Measurements from ENCODE around the gene GPR78. TPM values are rescaled to one million over a fixed set of nuclear protein-coding genes. Genes with fewer than 3 reads are reported as not detected.
A peak's percentile ranks its signal among the peaks of the same experiment; 100 is the strongest.

GPR78 gene
- total and polyA plus RNA-seq, 2 of the 8 experiments (the other 6 are each of a cell fraction or from before 2014, with no cell fraction given), result 1.0 to 3.0 TPM

GRCh38 chr4:8588196-8588470 lies 7.9 kb downstream of the GPR78 start:
- 100% methylated on average over 2 of the region's 2 CpGs; no CpG with 5 or more reads in 1 of the 2 experiments for WGBS, 2 experiments (ENCODE audit: extremely low coverage in 1 of 2, insufficient coverage in 1 of 2, insufficient read length in 1 of 2, insufficient replicate concordance in 2 of 2, low coverage in 1 of 2, low lambda C conversion rate in 2 of 2, missing lambda C conversion rate in 1 of 2)
- Histone ChIP-seq H4K20me1 (replicated peaks in 1 of 2; ENCODE audit: control insufficient read depth in 1 of 2, insufficient read depth in 2 of 2, low read length in 2 of 2) (no peaks in the 10 kb centered on the region), H2BK15ac (ENCODE audit: low read length) (no peak overlapping the region), H2BK12ac (ENCODE audit: low read depth, low read length) (no peak overlapping the region), H3K4me2 (ENCODE audit: insufficient read depth in 1 of 2, low read depth in 2 of 2, low read length in 2 of 2) (no peak overlapping the region), H3K14ac (ENCODE audit: insufficient read length) (no peak overlapping the region), H3K79me1 (ENCODE audit: low read depth, low read length) (no peaks in the 10 kb centered on the region; the same call in 1 of the 2 replicates), H3K36me3 (ENCODE audit: control insufficient read depth in 2 of 4, insufficient read depth in 4 of 4, low read length in 3 of 4) (no peaks in the 10 kb centered on the region), H3K56ac (replicated peaks; ENCODE audit: insufficient read length, low read depth, low read length) (no peak overlapping the region), H2BK120ac (replicated peaks; ENCODE audit: low read depth, low read length) (no peak overlapping the region), H3K9ac (replicated peaks in 1 of 4; ENCODE audit: extremely low read depth in 1 of 4, low read depth in 3 of 4, low read length in 3 of 4) (no peak overlapping the region), H4K5ac (ENCODE audit: insufficient read length, low read depth, low read length) (no peak overlapping the region), H2BK20ac (ENCODE audit: low read length) (no peak overlapping the region), H2AK5ac (ENCODE audit: low read depth, low read length) (peak overlapping the region; percentile 53; the same call in 1 of the 2 replicates), H3K18ac (ENCODE audit: extremely low read depth, low read length) (no peak overlapping the region), H2AFZ (ENCODE audit: low read length) (no peak overlapping the region), H3K79me2 (ENCODE audit: control insufficient read depth in 1 of 2, insufficient read depth in 2 of 2, low read length in 2 of 2) (no peaks in the 10 kb centered on the region; a peak in 1 of 4 replicates), H3K9me3 (ENCODE audit: insufficient read depth in 2 of 2, low read depth in 1 of 2, low read length in 1 of 2) (no peaks in the 10 kb centered on the region), H4K91ac (replicated peaks; ENCODE audit: insufficient read length, low read length) (no peak overlapping the region), H3K27me3 (replicated peaks in 1 of 4; ENCODE audit: control insufficient read depth in 3 of 4, extremely low read depth in 1 of 4, insufficient read depth in 3 of 4, low read length in 3 of 4) (peaks cover 0 to 2% (median 0%) of the 10 kb centered on the region in 4 experiments; a peak in 1 of 7 replicates), H3K27ac (ENCODE audit: low read depth, low read length) (no peak overlapping the region), H3K4me3 (ENCODE audit: extremely low read depth in 1 of 4, insufficient read depth in 2 of 4, low read depth in 3 of 4, low read length in 4 of 4) (no peak overlapping the region), H3K23me2 (ENCODE audit: low read depth, low read length) (peaks cover 7% of the 10 kb centered on the region; the same call in 1 of the 2 replicates), H3K4me1 (replicated peaks in 1 of 4; ENCODE audit: control insufficient read depth in 3 of 4, insufficient read depth in 4 of 4, low read length in 3 of 4) (peaks cover 0 to 22% (median 15%) of the 10 kb centered on the region in 4 experiments; a peak in 6 of 7 replicates), H2BK5ac (ENCODE audit: low read depth, low read length) (no peak overlapping the region), H3K4ac (replicated peaks; ENCODE audit: insufficient read length, low read depth, low read length) (no peak overlapping the region), H3K23ac (ENCODE audit: insufficient read length) (no peak overlapping the region), H4K8ac (ENCODE audit: extremely low read depth, insufficient read depth, low read length) (no peak overlapping the region)
- ChIA-PET CTCF (ENCODE audit: partially characterized antibody) (interaction anchor here (1.2 to 8.8 kb wide), 5 partner anchors 7 to 118 kb away, joined by 3 to 66 read pairs (median 4); no protein-coding TSS in a partner anchor), POLR2A (ENCODE audit: partially characterized antibody) (no interaction called here)
- DNase-seq (ENCODE audit: low read depth in 1 of 2, low spot score in 2 of 2) (no peak), FAIRE-seq (no peak)
- no peak for TF ChIP-seq RNF2 (IDR thresholded peaks at IDR 0.05; ENCODE audit: borderline replicate concordance, low read depth, low read length, missing control alignments, poor library complexity, severe bottlenecking)
- TF ChIP-seq BRCA1 (IDR thresholded peaks at IDR 0.05; ENCODE audit: low read depth, low read length), result no peak

All from H1 (cell line).